ENCODE results near the gene MYH11.

The MYH11 gene

GRCh38 chr16:15739950-15740349 is 116.9 kb downstream of the MYH11 start:
- no peak for TF ChIP-seq EP300 (IDR thresholded peaks at IDR 0.05; ENCODE audit: borderline replicate concordance)
- no peak for TF ChIP-seq USF1 (IDR thresholded peaks at IDR 0.05)

GRCh38 chr16:15739464-15739863 is 117.4 kb downstream of the MYH11 start:
- TF ChIP-seq FOXM1 (IDR thresholded peaks at IDR 0.05; ENCODE audit: borderline replicate concordance, low read depth) (no peak), EP300 (IDR thresholded peaks at IDR 0.05; ENCODE audit: borderline replicate concordance) (no peak), NFIC (IDR thresholded peaks at IDR 0.05) (no peak), EGR1 (IDR thresholded peaks at IDR 0.05) (no peak), YY1 (IDR thresholded peaks at IDR 0.05; ENCODE audit: low read depth) (no peak), USF1 (IDR thresholded peaks at IDR 0.05) (no peak), CREB1 (IDR thresholded peaks at IDR 0.05; ENCODE audit: low read depth) (no peak), TEAD4 (IDR thresholded peaks at IDR 0.05) (no peak), MAX (IDR thresholded peaks at IDR 0.05) (no peak), CEBPB (IDR thresholded peaks at IDR 0.05) (no peak), TAF1 (IDR thresholded peaks at IDR 0.05; ENCODE audit: low read depth) (no peak), RAD21 (IDR thresholded peaks at IDR 0.05; ENCODE audit: low read depth) (no peak), REST (IDR thresholded peaks at IDR 0.05; ENCODE audit: low read depth) (no peak)

- TF ChIP-seq CEBPB (IDR thresholded peaks at IDR 0.05) = no peak
- no peak for TF ChIP-seq CREB1 (IDR thresholded peaks at IDR 0.05; ENCODE audit: low read depth)
- TF ChIP-seq REST (IDR thresholded peaks at IDR 0.05; ENCODE audit: low read depth) = no peak
- TF ChIP-seq FOXM1 (IDR thresholded peaks at IDR 0.05; ENCODE audit: borderline replicate concordance, low read depth) = no peak
These were observed 119.6 kb downstream of the MYH11 start for GRCh38 chr16:15737140-15737644.

- TF ChIP-seq REST (IDR thresholded peaks at IDR 0.05; ENCODE audit: low read depth) = no peak
- TF ChIP-seq NFIC (IDR thresholded peaks at IDR 0.05) = no peak
- TF ChIP-seq ZBTB7A (IDR thresholded peaks at IDR 0.05; ENCODE audit: low read depth) = no peak
- no peak for TF ChIP-seq RAD21 (IDR thresholded peaks at IDR 0.05; ENCODE audit: low read depth)
- no peak for TF ChIP-seq MAX (IDR thresholded peaks at IDR 0.05)
These were observed 120.3 kb downstream of the MYH11 start for GRCh38 chr16:15736529-15736928.

- no peak for TF ChIP-seq CEBPB (IDR thresholded peaks at IDR 0.05)
- TF ChIP-seq EP300 (IDR thresholded peaks at IDR 0.05; ENCODE audit: borderline replicate concordance) = no peak
- no peak for TF ChIP-seq CREB1 (IDR thresholded peaks at IDR 0.05; ENCODE audit: low read depth)
These were observed 121.2 kb downstream of the MYH11 start for GRCh38 chr16:15735610-15736009.

GRCh38 chr16:15732416-15732815 is 124.4 kb downstream of the MYH11 start:
- TF ChIP-seq YY1 (IDR thresholded peaks at IDR 0.05; ENCODE audit: low read depth) (no peak), CREB1 (IDR thresholded peaks at IDR 0.05; ENCODE audit: low read depth) (no peak), MAX (IDR thresholded peaks at IDR 0.05) (no peak), FOXM1 (IDR thresholded peaks at IDR 0.05; ENCODE audit: borderline replicate concordance, low read depth) (no peak), RAD21 (IDR thresholded peaks at IDR 0.05; ENCODE audit: low read depth) (no peak), NFIC (IDR thresholded peaks at IDR 0.05) (no peak), REST (IDR thresholded peaks at IDR 0.05; ENCODE audit: low read depth) (no peak), EP300 (IDR thresholded peaks at IDR 0.05; ENCODE audit: borderline replicate concordance) (no peak), USF1 (IDR thresholded peaks at IDR 0.05) (no peak), TAF1 (IDR thresholded peaks at IDR 0.05; ENCODE audit: low read depth) (no peak), ZBTB7A (IDR thresholded peaks at IDR 0.05; ENCODE audit: low read depth) (no peak)

Data from Ishikawa (cell line).